NCI-H146 (cell line): ENCODE data around the gene SPPL3.
"Not testable (repeated sequence)": the region's sequence is repeated elsewhere in the genome, so short reads cannot be mapped to it uniquely, and the experiment has no call there.

Experiments used
- DNase-seq: peaks from one replicate; lab custom pipeline; 2025; lab: John Stamatoyannopoulos, UW

The SPPL3 gene

DNA sequence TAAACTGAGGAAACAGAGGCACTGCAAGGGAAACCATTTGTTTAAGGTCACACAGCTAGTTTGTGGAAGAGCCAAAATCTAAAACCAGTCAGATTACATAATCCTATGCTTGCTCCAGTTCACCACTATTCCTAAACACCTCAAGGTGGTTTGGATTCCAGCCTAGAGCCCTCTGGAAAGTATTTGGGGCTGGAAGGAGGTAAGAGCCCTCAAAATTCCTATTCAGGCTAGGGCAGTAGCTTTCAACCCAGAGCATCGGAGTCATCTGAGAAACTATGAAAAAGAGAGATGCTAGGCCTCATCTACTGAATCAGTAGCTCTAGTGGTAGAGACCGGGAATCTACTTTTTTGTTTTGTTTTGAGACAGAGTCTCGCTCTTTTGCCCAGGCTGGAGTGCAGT lies 16.0 kb upstream of the SPPL3 start:
- DNase-seq = no peak

DNA sequence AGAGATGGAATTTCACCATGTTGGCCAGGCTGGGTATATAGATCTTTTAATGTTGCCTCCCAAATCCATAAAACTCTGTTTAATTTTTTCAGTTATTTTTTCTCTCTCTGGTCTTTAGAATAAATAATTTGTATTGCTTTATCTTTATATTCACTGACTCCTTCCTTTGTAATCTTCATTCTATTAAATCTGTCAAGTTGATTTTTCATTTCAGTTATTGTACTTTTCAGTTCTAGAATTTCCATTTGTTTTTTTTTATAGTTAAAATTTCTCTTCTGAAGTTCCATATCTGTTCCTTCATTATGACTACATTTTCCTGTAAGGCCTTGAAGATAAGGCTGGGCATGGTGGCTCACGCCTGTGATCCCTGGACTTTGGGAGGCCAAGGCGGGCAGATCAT lies 13.6 kb upstream of the SPPL3 start:
- no peak for DNase-seq

DNA sequence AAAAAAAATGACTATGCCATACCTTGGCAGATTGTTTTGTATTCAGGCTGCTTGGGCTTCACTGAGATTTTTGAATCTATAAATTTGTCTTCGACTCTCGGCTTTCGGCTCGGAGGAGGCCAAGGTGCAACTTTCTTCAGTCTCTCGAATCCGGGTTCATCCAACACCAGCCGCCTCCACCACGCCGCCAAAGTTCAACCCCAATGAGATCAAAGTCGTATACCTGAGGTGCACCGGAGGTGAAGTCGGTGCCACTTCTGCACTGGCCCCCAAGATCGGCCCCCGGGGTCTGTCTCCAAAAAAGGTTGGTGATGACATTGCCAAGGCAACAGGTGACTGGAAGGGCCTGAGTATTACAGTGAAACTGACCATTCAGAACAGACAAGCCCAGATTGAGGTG lies 12.4 kb upstream of the SPPL3 start:
- DNase-seq = no peak

DNA sequence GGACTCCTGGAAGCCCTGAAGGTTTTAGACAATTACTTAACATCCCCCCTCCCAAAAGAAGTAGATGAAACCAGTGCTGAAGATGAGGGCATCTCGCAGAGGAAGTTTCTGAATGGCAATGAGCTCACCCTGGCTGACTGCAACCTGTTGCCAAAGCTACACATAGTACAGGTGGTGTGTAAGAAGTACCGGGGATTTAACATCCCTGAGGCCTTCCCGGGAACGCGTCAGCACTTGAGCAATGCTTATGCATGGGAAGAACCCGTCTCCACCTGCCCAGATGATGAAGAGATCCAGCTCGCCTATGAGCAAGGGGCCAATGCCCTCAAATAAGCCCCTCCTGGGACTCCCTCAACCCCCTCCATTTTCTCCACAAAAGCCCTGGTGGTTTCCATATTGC lies 10.6 kb upstream of the SPPL3 start:
- DNase-seq = no peak

GRCh38 chr12:120909633-120910298 lies 5.6 kb upstream of the SPPL3 start:
- DNase-seq = no peak

GRCh38 chr12:120905856-120906384 lies 1.8 kb upstream of the SPPL3 start:
- DNase-seq = no peak

DNA sequence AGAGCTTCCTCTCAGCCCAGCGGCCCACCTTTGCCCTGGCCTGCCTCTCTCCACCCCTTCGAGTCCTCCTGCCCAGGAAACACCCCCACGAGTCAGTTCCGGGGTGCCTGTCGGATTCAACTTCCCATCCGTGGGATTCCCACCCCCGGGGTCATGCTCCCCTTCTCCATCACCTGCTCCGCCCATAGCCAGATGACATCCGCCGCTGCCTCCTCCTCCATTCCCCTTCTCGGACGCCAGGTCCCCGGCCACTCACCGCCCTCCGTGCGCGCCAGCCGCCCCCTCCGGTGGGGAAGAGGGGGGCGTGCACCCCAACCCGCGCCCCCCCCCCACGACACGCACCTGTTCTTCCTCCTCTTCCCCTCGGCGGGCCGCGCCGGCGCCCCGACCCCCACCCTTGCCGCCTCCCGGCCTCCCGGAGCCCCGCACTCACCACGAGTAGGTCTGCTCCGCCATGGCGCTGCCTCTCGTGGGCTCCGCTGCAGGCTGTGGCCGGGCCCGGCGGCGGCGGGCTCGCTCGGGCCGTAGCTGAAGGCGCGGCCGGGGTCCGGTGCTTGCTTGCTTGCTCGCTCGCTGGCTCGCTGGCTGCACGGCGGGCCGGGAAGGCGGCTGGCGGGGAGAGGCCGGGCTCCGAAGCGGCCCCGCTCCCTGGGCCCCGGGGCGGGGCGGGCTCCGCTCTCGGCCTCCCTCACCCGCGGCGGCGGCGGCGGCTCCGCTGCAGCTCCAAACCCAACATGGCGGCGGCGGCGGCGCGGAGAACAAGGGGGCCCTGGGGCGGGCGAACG lies 554 bp downstream of the SPPL3 start:
- DNase-seq = peak; percentile 66

- no peak for DNase-seq
These were observed 1.2 kb downstream of the SPPL3 start for GRCh38 chr12:120902846-120903411.

DNA sequence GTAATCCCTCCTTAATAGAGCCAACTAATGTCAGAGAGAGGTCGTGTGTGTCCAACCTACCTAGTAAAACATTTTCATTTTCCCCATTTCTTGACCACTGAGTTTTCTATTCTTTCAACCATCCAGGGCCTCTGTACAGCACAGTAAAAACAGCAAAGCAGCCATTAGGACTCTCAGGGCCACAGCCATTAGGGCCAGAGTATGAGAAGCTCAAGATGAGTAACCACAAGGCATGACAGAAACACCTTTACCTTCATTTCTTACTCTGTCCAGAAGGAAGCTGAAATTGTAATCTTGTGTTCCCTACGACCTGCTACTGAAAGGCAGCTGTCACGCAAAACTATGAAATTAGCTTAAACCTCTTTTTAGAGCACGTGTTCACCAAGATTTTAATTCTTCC lies 2.3 kb downstream of the SPPL3 start:
- no peak for DNase-seq

DNA sequence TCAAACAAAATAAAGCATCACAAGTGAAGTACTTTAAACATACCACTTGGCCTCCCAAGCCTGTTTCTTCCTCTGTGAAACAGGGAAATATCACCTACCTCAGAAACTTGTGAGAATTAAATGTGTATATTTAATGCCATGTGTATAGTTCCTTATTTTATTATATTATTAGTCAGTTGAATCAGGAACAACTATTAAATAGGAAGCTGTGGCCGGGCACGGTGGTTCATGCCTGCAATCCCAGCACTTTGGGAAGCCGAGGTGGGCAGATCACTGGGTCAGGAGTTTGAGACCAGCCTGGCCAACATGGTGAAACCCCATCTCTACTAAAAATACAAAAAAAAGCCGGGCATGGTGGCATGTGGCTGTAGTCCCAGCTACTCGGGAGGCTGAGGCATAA lies 3.1 kb downstream of the SPPL3 start:
- not testable (repeated sequence) for DNase-seq

DNA sequence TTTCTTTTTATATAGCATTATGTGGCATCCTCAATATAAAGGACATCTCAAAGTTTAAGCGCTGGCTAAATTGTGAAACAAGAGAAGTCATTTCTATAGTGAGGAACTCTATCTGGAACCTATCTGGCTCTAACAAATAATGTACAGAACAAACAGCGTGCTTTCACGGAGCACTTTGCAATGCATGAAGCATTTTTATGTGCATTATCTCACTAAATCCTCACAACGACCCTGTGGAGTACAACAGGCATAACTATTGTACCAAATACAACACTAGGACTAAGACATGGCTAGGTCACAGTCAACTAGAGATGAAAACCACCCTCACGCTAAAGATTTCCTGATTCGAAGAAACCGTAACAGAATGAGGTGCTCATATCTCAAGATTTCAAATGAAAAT lies 8.6 kb downstream of the SPPL3 start:
- no peak for DNase-seq

DNA sequence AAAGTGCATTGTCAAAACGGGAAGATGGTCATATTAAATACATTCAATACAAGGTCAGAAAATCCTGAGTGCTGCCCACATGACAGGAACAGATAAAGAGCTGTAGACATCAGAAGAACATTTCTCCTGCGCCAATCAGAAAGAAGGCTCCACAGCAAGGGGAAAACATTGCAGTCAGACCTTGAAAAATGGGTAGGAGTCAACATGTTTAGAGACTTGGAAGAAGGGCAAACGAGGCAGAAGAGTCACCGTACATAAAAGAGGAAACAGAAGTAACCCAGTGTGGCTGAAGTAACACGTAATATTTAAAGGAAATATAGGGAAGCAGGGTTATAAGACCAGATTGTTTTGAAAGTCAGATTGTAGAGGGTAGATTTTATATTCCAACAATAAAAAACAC lies 11.9 kb downstream of the SPPL3 start:
- no peak for DNase-seq

- no peak for DNase-seq
These were observed 13.2 kb downstream of the SPPL3 start for GRCh38 chr12:120890963-120891362.

DNA sequence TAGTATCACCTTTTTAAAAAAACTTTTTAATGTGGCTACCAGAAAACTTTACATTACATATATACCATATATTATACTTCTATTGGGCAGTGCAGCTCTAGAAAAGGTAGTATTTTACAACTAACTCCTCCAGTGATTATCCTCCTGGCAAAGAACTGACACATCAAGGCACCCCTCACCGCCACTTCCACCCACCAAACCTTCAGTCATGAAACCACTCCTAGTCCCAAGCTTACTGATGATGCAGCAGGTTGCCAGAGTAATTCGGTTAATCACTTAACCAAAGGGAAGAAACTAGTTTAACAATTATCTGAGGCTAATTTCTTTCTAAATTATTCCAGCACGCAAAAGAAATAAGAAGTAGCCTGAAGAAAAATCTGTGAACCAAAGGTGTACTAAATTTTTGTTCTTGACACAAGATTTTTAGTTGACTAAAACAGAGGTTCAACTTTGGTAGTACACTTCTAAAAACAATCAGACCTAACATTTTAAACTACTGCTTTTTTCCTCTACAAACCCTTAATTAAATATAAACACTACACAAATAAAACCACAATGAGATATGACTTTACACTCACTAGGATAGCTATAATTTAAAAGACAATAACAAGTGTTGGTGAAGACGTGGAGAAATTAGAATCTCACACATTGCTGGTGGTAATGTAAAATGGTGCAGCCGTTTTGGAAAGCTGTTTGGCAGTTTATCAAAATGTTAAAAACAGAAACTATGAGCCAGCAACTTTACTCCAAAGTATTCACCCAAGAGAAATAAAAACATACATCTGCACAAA lies 16.7 kb downstream of the SPPL3 start:
- DNase-seq = no peak

- no peak for DNase-seq
These were observed 17.7 kb downstream of the SPPL3 start for GRCh38 chr12:120886199-120887018.

GRCh38 chr12:120885521-120885920 lies 18.6 kb downstream of the SPPL3 start:
- DNase-seq = no peak

DNA sequence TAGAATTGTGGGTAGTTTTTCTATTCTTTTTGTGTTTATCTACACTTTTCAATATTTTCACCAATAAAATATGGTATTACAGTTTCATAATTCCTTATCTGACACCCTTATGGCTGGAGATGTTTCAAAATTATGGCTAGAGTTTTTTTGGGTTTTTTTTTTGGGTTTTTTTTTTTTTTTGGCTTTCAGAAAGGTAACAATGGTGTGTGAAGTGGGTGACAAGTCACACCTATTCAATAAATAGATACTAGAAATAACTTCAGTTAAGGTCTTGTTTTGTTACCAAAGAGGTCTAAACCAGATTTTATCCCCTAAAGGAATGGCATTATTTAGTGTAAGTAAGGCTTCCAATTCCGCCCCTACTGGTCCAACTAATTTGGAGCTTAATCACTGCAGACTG lies 19.5 kb downstream of the SPPL3 start:
- DNase-seq = no peak

GRCh38 chr12:120882055-120882555 lies 22.1 kb downstream of the SPPL3 start:
- no peak for DNase-seq

- DNase-seq = no peak
These were observed 24.3 kb downstream of the SPPL3 start for GRCh38 chr12:120879718-120880300.

GRCh38 chr12:120879102-120879501 lies 25.1 kb downstream of the SPPL3 start:
- DNase-seq = no peak
